Activated CD4-positive, alpha-beta T cell treated with anti-CD3 and anti-CD28 coated beads, Interleukin-2, amount 50 U/mL, for 1 hour (primary cell): ENCODE results near the gene SPNS2.

Experiments
- DNase-seq: peaks from one replicate; pipeline ENCODE4 v3.0.0-alpha.2; 2020

Gene SPNS2

DNA sequence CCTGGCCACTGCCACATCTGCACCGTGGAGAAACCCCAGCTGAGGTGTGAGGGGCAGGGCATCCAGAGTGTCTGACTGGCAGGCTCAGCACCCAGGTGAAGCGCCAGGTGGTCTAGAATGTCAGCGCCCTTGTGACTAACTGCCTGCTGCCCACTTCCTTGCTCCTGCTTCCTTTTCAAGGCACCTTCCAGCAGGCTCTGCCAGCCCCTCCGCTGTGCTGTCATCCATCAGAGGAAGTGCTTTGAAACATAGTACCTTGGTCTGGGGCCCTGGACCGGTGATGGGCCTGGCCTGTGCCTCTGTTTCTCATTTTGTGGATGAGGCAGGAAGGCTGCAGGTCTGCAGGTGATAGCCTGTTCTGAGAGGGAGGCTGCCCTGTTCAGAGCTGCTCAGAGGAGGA lies 5.5 kb downstream of the SPNS2 start:
- DNase-seq, result no peak

DNA sequence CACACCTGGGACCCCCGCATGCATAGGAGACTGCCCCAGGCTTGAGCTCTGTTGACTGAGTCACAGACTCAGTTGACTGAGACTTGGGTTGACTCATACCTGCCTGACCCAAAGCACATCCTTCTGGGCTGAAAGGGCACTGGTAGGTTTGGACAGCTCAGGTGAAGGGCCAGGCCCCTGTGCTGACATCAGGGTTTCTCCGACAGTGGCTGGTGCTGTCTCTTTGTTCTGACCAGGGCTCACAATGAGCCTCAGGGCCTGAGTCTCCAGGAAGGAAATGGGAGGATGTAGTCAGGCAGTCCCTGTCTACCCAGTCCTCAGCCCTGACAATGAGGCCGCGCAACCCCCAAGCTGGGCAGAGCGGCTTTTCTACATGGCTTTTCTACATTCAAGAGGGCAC lies 6.5 kb downstream of the SPNS2 start:
- no peak for DNase-seq

DNA sequence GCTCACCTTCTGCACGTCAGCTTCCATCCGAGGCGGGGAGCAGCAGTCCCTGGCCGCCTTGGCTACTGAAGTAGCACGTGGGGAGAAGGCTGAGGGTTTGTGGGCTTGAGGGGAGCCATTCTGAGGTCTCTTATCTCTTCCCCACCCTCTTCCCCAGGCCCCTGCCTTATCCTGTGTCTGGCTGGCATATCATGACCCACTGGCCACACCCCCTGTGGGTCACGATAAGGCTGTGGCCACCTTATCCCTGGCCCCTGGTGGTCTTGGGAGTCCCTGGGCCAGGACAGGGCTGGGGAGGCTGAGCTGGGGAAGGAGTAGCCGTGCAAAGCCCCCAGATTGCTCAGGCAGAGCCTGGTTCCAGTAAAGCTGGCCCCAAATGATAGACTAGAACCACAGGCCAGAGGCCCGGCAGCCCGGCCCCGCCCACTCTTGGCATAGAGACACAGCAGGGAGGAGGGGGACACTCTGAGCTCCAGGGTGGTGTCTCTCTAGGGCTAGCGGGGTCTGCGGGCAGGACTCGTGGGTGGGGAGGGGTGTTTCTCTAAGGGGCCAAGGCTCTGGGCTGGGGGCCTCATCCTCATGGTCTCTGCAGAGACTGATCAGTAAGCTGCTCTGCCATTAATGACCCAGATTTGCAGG lies 7.6 kb downstream of the SPNS2 start:
- no peak for DNase-seq

DNA sequence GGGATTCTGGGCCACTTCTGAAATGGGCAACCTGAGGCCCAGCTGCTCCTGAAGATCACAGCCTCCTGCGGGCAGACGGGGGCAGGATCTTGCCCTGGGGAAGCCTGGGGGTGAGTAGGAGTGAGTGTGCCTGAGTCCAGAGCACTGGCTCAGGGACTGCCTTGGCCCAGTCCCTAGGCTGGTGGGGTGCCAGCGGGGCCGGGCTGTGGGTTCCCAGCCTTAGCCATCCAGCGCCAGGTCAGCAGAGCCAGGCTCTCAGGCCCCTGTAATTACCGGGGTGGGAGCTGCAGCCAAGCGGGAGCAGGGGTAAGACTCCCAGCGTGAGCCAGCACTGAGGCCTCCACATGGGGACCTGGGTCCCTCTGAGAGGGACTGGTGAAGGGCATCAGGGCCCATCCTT lies 8.2 kb downstream of the SPNS2 start:
- DNase-seq, result no peak

DNA sequence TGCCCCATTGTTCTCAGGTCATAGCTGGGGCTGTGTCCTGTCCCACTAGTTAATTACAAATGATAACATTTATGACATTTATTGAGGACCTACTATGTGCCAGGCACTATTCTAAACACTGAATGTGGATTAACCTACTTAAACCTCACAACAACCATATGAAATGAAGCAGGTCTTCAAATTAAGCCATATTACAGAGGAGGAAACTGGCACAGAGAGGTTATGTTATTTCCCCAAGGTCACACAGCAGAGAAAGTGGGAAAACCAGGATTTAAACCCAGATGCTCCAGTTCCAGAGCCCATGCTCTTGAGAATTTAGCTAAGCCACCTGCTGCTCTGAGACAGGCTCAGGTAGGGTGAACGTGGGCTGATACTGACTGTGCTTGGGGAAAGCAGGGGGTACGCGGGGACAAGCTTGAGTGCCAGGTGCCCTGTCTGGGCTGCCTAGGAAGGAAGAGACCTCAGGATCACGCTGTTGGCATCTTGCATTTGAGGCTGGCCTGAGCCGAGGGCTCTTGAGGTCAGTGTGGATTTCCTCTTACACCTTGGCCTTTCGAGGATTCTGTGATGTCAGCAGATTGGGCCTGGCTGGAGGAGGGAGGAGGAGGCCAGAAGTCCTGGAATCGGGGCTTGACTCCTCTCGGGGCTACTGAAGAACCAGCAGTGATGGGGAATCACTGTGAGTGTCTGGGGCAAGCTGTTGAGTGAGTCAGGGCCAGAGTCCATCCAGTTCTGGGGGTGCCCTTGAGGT lies 8.9 kb downstream of the SPNS2 start:
- no peak for DNase-seq

DNA sequence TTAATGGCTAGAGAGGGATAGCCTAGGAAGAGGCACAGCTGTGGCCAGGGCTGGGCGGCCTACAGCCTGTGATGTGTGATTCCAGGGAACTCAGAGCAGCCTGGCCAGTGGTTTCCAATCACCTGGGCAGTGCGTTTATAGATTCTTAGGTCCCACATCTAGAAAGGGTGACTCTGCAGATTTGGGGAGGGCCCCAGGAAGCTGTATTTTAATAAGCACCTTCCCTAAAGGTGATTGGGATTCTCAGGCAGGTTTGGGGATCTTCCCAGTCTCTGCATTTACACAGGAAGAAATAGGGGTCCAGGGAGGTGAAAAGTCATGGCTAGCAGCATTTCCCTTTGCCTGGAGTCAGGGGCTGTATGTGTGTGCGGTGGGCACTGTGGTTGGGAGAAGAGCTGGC lies 9.5 kb downstream of the SPNS2 start:
- DNase-seq, result no peak

DNA sequence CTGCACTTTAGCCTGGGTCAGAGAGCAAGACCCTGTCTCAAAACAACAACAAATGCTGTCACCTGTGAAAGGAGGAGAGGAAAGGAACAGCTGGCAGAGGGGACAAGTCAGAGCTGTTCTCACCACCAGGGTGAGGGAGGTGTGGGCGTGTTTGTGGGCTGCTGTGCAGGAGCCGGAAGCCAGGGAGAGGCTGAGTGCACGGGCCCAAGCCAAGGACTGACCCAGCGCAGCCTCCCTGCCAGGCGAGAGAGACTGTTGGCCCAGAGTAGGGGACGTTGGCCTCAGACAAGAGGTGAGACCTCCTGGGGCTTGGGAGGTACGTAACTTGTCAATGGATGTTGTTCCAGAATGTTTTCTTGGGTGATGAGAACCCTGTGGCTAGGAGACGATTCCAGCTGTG lies 10.7 kb downstream of the SPNS2 start:
- no peak for DNase-seq

DNA sequence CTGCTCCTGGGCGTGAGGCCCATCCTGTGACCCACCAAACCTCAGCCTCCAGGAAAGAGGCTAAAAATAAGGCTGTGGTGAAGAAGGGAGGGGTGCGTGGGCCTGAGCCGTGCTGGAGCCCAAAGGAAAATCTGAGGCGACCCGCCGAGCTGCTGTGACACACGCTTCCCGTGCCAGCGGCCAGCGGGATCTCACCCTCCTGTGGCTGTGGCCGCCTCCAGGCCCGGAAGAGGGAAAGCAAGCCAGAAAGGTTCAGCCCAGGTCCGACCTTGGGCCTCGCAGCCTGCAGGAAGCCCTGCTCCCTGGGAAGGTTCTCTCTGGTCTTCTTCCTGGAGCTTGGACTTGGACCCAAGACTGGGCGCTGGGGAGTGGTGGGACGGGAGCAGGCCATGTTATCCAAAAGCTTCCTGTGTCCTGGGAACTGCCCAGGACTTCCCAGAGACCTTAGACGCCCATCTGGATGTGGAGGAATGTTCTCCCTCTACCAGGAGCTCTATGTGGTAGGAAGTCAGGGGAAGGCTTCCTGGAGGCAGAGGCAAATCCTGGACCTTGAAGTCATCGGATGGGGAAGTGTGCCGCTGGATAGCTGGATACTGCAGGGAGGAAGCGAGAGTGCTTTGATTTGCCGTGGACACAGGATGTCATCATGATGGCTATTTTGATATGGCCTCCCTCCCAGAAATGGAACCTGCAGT lies 11.4 kb downstream of the SPNS2 start:
- DNase-seq, result no peak

DNA sequence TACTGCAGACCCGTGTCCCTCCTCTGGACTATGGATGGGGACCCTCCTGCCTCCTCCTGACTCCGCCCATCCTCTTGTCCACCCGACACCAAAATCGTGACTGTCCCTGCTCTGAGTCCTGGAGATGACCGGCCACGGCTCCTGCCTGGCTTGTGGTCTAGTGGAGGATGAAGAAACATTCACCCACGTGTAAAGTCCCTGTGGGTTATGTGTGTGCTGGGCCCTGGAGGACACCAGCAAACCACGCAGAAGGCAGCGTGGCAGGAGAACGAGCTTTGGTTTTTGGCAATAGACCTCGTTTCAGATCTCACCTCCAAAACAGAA lies 11.9 kb downstream of the SPNS2 start:
- no peak for DNase-seq

DNA sequence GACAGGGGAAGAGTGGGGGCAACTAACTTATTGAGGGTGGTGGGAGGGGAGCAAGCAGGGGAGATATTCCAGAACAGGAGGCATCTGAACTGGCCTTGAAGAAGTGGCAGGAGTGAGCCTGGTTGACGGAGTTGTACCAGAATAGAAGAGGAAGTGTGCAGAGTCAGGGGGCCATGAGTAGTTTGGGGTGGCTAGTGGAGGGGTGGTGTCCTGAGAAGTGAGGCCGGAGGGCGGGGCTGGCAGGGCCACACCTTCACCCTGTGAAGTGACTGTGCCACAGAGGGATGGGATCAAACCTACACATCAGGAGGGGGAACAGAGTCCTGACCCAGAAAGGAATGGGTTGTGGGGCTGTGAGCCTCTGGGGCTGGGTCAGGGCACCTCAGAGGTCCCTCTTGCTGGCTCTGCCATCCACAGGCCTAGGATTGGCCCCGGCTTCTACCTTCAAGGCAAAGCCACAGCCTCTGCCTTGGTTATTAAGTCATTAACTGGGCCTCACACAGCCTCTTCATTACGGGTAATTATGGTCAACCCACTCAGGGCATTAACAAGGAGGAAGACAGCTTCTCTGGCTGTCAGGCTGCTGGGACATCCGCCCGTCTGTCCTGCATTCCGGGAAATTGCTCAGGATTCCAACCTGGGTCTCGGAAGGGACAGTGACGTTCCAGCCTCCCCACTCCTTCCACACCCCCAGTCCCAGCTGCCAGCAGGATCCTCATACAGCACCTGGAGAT lies 12.7 kb downstream of the SPNS2 start:
- DNase-seq, result no peak

DNA sequence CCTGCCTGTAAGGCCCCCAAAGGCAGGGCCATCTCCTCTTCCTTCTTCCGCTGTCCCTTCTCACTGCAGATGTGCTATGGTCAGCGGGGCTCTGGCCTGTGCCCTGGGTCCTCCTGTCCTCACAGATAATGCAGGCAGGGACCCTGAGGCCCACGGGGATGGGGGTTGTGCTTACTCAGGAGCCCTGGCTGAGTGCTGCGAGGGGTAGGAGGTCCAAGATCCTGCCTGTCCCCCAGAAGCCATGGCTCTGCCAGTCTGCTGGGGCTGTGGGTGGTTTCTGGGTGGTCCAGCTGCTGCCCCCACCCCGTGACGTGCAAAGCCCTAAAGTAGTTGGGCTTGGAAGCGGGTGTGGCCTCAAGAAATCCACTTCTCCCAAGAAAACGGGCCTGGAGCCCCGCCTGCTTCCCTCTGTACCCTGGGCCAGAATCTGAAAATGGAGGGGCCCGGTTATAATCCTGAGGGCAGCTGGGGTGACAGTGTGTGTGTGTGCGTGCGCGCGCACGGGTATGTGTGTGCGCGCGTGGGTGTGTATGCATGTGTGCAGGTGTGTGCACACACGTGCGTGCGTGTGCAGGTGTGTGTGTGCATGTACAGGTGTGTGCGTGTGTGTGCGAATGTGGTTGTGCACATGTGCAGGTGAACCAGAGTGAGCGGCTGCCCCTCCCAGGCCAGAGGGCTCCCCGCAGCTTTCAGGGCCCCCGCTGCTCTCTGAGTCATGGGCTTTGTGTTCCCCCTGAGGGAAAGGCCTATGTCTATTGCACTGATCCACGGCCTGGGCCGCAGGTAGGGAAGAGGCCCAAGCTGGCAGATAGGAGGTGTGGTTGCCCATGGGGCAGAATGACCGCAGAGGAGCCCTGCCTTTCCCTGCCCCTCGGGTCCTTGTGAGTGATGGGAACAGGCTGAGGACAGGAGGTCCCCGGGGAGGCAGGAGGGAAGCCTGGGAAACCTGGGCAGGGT lies 13.8 kb downstream of the SPNS2 start:
- no peak for DNase-seq

DNA sequence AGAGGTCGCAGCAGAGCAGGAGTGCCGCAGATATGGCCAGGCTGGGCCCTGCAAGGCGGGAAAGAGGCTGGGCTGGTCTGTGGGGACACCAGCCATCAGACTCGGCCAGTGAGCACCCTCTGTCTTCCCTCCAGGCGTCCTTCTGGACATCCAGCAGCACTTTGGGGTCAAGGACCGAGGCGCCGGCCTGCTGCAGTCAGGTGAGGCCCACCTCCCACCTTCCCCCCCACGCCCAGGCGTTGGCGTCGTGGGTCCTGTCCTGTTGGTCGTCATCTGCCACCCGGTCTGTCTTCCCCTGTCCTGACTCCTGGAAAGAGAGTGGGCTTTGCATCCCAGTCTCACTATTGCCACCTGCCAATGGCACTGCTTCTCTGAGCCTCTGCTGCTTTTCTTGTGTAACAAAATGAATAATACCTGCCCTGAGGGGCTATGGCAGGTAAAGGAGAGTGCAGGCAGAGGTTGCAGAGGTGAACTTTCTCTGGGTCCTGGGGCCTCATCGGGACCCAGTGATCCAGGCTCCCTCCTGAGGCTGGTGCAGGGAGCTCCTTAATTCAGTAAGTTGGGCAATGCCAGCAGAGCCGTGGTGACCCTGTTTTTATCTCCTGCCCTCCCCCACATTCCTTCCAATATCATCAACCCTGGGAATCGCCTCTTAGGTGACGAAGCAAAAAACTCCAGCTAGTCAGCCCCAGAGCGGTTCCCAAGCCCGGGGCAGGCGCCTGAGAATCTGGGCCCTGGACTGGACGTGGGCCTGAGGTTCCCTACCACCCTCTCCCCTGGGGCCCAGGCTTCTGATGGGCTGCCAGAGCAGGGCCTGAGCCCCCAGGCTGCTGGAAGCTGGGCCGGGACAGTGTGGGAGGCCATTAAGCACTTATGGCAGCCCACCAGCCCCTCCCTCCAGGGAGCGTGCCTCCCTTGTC lies 14.7 kb downstream of the SPNS2 start:
- no peak for DNase-seq

DNA sequence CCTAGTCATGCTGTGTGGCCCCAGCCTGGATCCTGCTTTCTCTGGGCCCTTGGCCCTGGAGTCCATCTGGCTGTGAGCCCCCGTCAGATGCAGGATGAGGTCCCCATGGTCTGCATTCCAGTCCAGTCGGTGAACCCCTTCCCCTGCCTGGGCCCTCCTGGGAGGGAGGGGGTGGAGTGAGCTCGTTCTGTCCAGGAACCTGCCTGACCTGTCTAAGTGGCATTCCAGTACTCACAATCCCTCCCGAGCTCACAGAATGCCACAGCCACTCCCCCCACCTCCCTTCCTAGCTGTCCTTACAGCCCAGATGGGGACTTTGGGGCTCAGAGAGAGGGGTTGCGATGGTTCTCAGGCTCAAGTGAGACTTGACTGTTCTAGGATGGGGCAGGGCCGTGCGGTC lies 15.5 kb downstream of the SPNS2 start:
- DNase-seq, result no peak

DNA sequence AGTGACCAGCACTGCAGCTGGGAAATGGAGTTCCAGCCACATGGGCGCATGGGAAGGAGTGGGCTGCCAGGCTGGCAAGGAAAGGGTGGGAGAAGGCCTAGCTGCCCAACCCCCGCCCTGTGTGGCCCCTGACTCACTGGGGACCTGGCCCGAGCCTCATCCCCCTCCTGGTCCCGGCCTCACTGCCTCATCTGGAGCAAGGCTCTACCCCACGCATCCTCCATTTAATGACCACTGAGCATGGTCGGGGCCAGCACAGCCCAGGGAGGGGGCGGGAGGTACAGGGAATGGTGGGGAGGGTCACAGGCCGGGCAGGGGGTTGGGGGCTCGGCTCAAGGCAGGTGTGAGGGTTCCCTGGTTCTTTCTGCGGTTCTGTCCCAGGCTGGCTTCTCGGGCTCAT lies 16.1 kb downstream of the SPNS2 start:
- no peak for DNase-seq

DNA sequence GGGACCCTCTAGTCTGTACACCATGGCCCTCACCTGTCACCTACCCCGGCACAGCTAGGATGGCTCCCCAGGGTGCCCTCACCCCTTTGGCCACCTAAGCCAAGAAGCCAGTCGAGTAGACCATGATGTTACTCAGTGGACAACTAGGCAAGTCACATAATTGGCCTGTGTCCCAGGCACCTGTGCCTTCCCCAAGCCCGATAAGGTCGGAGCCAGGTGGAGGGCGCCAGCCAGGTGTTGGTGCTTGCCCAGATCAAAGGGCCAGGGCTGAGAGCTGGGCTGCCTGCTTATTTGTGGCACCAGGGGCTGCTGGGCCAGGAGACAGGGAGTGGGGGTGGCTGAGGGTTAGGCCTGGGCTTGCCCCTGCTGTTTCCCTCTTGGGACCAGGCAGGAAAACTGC lies 16.8 kb downstream of the SPNS2 start:
- DNase-seq, result no peak

DNA sequence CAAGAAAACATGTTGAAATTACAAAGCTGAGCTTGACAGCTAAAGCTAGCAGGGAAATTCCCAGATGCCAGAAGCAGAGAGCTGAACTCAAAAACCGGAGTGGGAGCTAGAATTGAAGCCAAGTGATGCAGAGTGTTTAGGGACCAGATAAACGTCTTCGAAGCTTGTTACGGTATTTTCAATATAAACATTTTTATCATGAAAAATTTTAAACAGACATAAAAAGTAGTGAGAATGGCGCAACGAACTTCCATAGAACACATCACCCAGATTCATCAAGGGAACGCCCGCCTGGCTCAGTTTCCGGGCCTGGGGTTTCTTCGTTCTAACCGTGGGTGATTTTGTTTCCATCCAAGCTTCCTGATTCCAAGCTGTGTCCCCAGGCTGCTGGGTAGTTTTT lies 18.1 kb downstream of the SPNS2 start:
- no peak for DNase-seq

DNA sequence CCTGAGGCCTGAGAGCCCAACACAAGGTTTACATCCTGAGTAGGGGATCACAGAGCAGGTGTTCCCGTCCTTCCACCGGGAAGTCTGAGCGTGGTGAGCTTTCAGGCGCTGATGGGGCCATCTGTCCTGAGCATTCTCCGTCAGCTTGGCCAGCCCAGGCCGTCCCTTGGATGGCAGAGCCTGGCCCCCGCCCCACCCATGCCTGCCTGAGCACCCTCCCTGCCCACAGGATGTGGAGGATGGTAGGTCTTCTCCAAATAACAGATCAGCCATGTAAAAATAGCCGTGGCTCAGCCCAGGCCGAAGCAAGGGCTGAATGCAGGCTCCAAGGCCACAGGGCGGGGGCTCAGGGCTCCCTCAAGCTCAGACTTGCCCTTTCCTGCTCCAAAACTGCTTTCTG lies 20.2 kb downstream of the SPNS2 start:
- DNase-seq, result no peak

DNA sequence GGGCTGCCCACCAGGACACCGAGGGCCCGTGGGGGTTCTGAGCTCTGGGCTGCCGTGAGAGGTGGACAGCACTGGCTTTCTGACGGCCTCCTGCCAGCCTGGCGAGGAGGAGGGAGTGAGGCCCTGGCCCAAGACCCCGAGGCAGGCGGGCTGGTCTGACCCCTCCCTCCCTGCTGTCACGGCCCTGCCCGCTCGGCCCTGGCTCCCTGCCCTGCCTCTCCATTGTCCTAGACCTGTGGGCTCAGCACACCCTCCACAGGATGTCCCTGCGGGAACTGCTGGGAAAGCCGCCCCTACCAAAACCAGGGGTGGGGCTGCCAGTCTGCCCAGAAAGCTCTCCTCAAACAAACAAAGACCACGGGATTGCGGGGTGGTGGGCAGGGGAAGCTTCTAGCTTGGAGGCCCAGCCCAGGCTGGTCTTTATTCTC lies 20.7 kb downstream of the SPNS2 start:
- DNase-seq, result no peak

DNA sequence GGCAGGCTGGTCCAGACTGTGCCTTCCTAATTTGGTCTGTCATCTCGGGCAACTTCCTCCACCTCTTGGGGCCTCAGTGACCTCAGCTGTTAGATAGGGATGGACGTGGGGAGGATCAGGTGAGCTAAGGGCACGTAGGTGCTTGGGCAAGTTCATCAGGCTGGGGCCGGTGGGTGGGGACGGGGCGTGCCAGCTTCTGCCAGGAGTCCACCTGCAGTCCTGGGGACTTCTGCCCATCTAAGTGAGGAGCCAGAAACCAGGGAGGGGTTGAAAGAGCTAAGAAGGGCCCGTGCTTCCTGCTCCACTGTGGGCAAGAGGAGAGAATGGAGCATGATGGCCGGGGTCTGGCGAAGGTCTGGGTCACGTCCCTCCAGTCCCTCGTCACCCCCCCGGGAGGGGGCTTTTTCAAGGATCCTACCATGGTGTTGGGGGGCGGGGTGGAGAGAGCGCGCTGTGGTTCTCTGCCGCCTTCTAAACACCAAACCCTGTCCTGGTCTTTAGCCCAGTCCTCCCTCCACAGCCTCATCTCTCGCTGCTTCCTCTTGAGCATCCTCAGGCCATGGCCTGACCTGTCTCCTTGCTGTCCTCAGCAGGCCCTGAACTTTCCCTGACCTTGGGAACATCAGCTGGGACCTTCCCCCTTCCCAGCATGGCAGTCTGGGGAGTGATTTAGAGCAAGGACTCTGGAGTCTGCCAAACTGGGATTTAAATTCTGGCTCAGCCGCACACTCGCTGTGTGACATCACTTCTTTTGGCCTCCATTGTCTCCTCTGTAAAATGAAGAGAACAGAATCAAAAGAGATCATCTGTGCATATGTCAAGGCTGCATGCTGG lies 21.6 kb downstream of the SPNS2 start:
- DNase-seq, result no peak

DNA sequence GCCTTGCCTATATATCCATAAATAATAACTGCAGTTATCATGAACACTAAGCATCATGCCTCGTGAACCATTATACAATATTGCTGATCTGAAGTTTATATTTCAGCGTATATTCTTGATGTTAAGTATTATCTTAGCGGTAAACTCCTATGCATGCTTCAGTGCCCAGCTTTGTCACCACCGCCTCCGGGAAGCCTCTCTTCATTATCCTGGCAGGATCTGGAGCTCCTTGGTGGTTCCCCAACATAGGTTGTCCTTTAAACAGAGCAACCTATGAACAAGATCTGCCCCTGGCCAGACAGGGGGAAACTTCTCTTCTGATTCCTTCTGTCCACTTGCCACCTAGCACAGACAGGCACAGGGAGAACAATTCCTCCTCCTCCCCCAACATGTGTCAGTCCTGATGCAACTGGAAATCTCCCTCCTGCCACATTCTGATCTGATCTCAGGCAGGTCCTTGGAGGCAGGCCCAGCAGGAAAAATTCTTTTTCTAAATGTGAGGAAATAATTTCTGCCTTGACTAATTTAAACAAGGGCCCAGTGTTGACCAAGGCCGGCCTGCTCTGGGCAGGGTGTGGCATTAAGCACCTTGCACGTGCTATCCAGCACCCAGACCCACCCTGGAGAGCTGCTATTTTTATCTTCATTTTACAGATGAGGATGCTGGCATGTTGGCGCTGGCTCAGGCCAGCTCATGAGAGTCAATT lies 22.4 kb downstream of the SPNS2 start:
- no peak for DNase-seq
